Stimulated activated CD8-positive, alpha-beta memory T cell treated with anti-CD3 and anti-CD28 coated beads, Interleukin-7, amount 100 ng/mL, for 48 hours (primary cell): ENCODE measurements around the gene CAMSAP1.

Source experiments
- DNase-seq, 2 donors: peaks; one replicate each; pipeline ENCODE4 v3.0.0-alpha.2; 2020; ENCODE audit warnings: low read depth in 1 of 2; ENCODE audit errors: extremely low read depth in 1 of 2

The CAMSAP1 gene

GRCh38 chr9:135815830-135816650, 91.3 kb downstream of the CAMSAP1 start:
- peak in 1 of 2 donors; percentile 11 for DNase-seq

GRCh38 chr9:135815413-135815812, 91.9 kb downstream of the CAMSAP1 start:
- no peak for DNase-seq

GRCh38 chr9:135814421-135815095, 92.8 kb downstream of the CAMSAP1 start:
- DNase-seq = no peak

- DNase-seq = no peak
Observed at GRCh38 chr9:135813671-135814290, 93.6 kb downstream of the CAMSAP1 start.

- no peak for DNase-seq
Observed at GRCh38 chr9:135812961-135813360, 94.4 kb downstream of the CAMSAP1 start.

GRCh38 chr9:135811801-135812200, 95.5 kb downstream of the CAMSAP1 start:
- no peak for DNase-seq

GRCh38 chr9:135810806-135811575, 96.4 kb downstream of the CAMSAP1 start:
- DNase-seq = no peak

GRCh38 chr9:135809166-135809565, 98.2 kb downstream of the CAMSAP1 start:
- no peak for DNase-seq

- DNase-seq = no peak
Observed at GRCh38 chr9:135805422-135806022, 101.8 kb downstream of the CAMSAP1 start.

- DNase-seq = no peak
Observed at GRCh38 chr9:135804581-135805421, 102.5 kb downstream of the CAMSAP1 start.

- DNase-seq = no peak
Observed at GRCh38 chr9:135803441-135803840, 103.9 kb downstream of the CAMSAP1 start.

GRCh38 chr9:135802876-135803419, 104.4 kb downstream of the CAMSAP1 start:
- DNase-seq = no peak

GRCh38 chr9:135801070-135801469, 106.3 kb downstream of the CAMSAP1 start:
- no peak for DNase-seq

GRCh38 chr9:135799261-135799660, 108.1 kb downstream of the CAMSAP1 start:
- DNase-seq = no peak

GRCh38 chr9:135798263-135798585, 109.1 kb downstream of the CAMSAP1 start:
- no peak for DNase-seq

- DNase-seq = peak; percentile 15 to 16
Observed at GRCh38 chr9:135797507-135798262, 109.7 kb downstream of the CAMSAP1 start.

GRCh38 chr9:135796784-135797485, 110.4 kb downstream of the CAMSAP1 start:
- no peak for DNase-seq

- no peak for DNase-seq
Observed at GRCh38 chr9:135795391-135795790, 112.0 kb downstream of the CAMSAP1 start.
